GM19438 (cell line): ENCODE data around the gene PSMD5.

ENCODE experiments used
- ATAC-seq: cut with Tn5 transposase; IDR thresholded peaks from one replicate; pipeline ENCODE4 v1.9.1; 2021; ENCODE audit warnings: low read depth; ENCODE audit not compliant: unreplicated experiment

Gene PSMD5

GRCh38 chr9:120842685-120843485 is at the start of gene PSMD5:
PSMD5 (minus strand) TSS chr9:120842922; CDS start chr9:120842909, 13 bp downstream.
- ATAC-seq: peak; percentile 99

- peak; percentile 16 for ATAC-seq
These were observed 49.4 kb upstream of the PSMD5 start for GRCh38 chr9:120891884-120892747.

- ATAC-seq: no peak
These were observed 48.6 kb upstream of the PSMD5 start for GRCh38 chr9:120891245-120891883.

- ATAC-seq: no peak
These were observed 47.9 kb upstream of the PSMD5 start for GRCh38 chr9:120890320-120891244.

DNA sequence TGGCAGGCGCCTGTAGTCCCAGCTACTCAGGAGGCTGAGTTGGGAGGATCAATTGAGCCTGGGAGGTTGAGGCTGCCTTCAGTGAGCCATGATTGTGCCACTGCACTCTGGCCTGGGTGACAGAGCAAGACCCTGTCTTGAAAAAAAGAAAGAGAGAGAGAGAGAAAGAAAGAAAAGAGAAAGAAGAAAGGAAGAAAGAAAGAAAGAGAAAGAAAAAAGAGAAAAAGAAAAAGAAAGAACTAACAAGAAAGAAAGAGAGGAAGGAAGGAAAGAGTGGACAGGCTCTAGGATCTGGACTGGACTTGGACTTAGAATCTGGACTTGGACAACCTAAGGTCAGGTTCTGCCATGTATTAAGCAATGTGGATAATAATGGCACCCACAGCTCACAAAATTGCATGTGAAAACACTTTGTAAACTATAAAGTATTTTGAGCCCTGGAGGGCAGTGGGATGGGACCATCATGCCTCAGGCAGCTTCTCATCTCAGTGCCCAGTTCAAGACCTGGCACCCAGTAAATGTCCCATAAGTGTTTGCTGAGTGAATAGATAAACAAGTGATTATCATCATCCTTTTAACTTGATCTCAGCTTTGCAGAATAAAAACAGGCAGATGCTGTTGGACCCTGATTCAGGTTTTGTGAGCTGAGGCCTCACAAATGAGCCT is 47.0 kb upstream of the PSMD5 start:
- ATAC-seq: no peak

GRCh38 chr9:120888626-120889025 is 45.9 kb upstream of the PSMD5 start:
- no peak for ATAC-seq

DNA sequence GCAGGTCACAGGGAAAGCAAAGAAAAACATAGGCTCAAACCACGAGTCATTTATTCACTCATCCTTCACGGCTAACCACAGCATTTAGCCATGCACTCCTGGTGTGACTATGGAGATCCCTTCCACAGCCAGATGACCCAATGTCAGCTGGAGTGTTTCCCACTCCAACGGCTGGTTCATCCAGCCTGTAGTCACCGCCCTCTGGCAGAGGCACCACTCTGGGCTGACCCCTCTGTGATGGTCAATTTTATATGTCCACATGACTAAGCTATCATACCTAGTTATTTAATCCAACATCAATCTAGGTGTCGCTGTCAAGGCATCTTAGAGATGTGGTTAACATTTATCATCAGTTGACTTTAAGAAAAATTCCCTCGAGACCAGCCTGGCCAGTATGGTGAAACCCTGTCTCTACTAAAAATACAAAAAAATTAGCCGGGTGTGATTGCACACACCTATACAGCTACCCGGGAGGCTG is 43.8 kb upstream of the PSMD5 start:
- ATAC-seq: no peak

DNA sequence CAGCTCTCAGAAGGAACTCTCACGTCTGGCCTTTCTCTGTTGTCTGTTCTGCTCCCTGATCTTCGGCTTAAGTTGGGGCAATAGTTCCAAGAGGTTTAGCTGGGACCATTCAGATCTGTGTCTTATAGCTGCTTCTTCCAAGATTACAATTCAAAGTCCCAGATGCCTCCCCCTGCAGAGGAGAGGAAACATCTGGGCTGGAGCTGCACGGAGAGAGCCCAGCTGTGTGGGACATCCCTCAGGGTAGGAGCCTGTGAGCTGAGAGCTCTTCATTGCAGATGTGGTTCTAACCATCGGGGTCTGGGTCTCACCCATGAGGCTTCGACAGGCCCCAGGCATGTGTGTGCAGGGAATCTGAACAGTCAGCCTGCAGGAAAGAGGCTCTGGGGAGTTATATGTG is 43.2 kb upstream of the PSMD5 start:
- ATAC-seq: no peak

DNA sequence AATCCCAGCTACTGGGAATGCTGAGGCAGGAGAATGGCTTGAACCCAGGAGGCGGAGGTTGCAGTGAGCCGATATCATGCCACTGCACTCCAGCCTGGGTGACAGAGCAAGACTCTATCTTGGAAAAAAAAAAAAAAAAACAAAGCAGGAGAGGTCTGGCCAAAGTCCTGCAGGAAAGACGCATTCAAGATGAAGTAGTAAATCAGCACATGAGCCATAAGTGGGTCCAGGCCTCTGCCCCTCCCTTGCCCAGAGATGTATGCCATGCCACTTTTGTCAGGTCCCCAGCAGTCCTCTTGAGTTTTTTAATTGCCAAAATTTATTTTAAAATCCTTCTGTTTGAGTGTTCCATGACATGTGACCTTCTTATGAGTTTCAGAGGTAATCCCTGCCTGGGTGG is 42.7 kb upstream of the PSMD5 start:
- ATAC-seq: no peak

DNA sequence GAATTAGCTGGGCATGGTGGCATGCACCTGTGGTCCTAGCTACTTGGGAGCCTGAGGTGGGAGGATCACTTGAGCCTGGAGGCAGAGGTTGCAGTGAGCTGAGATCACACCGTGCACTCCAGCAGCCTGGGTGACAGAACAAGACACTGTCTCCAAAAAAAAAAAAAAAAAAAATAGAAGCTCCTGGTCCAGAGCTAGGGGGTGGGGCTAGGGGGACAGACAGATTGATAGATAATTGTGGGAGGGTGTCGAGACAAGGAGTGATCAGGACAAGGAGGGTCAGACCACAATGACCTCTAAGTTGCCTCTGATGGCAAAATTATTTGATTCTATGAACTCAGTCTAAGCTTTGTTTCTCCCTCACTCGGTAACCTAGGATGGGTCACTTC is 40.9 kb upstream of the PSMD5 start:
- ATAC-seq: no peak

GRCh38 chr9:120882935-120883607 is 40.3 kb upstream of the PSMD5 start:
- ATAC-seq: no peak

DNA sequence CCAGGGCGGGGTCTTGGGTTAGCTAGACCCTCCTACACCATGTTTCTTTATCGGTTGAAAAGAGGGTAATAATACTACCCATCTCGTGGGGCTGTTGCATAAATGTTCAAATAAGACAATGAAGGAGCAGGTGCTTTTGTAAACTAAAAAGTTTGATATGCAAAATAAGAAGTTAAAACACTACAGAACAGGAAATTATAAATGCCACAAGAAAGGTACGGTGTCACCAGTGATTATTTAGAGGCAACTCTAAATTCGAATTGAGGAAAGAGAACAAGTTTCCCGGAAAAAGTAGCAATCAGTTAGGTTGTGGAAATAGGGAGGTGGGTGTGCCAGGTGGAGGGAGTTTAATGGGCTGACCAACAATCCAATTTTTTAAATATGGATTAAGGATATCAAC is 36.7 kb upstream of the PSMD5 start:
- ATAC-seq: no peak

- no peak for ATAC-seq
These were observed 35.7 kb upstream of the PSMD5 start for GRCh38 chr9:120878188-120879130.

- ATAC-seq: peak; percentile 34
These were observed 34.7 kb upstream of the PSMD5 start for GRCh38 chr9:120877276-120878034.

DNA sequence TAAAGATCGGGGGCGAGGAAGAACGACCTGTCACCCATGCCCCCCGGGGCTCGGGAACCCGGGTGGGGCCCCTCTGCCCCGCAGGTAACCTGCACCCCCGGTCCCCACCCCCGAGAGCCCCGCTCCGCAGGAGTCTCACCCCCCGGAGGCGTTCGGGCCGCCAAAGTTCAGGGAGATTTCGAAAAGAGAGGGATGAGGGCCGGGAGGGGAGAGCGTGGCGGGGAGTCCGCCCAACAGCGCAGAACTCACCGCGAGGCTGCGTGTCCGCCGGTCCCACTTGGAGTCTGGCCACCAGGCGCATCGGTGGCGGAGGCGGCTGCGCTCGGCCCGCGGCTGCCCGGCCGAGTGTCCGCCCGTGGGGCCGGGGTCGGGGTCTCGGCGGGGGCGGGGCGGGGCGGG is 34.1 kb upstream of the PSMD5 start, which contains the start of gene PHF19:
PHF19 (minus strand) TSS at position 347 of the 399 bp plus-strand sequence. CDS start 2,447 bp downstream, outside the sequence.
- ATAC-seq: peak; percentile 11

DNA sequence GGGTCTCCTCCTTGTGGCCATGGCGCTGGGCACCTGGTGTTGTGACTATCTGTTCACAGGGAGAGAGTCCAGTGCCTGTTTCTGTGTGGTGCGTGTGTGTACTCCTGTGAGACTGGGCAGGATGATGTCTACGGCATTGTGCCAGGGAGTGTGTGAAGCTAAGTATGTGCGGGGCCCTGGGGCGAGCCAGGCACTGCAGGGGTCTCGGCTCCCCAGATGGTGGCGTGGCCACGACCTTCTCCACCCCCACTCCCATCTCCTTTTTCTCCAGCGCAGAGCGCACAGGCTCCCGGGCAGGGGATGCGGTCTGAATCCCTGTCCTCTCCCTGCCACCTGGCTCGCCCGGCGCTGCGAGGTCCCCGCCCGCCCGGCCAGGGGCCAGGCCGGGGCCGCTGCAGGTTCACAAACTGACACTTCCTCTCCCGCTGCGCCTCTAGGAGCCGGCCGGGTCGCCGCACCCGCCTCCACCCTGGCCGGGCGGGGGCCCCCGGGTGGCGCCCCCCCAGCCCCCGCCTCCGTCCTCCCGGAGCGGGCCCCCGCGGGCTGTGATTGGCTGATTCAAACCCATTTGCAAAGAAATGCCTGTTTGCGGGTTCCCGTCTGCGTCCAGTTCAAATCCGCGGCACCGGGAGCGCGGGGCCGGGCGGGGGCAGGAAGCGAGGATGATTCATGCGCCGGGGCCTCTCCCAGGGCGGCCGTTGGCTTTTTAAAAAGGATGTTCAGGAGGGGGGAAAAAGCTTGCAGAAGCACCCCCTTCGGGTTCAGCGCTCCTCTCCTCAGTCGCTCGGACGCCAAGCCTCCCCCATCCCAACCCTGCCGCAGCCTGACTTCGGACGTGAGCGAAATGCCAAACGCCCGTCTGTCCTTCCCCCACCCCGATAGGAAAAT is 33.5 kb upstream of the PSMD5 start:
- ATAC-seq: peak; percentile 51
